Measurements from ENCODE around the gene CHRNB2.

DNA sequence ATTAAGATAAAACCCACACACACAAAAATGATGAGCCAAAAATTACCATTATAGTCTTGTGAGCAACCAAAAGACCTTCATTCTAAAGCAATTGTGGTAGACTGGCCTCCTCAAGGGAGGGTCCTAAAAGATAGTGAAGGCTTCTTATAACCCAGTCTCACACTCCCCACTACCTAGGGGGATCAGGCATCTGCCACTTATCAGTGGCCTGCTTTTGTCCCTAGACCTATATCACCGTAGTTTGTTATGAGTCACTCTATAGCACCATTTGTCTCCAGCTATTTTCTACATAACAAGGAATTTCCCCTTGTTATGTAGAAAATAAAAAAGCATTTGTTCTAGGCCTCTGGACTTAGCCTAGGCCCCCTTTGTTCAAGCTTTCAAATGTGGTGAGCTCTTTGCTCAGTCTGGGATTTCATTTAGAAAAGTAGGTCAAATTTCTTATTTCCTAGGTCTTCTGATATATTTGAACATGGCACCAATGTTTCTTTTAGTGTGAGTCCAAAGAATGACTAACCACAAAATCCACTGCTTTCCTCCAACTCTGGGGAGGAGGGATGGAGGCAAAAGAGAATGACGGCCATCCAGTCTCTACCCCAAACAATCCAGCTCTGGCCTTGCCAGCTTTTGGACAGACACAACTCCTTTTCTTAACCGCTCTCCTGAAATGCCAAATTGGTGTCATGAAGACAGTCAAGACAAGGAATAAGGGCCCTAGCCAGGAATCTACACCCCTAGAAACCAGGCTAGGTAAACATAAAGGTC, 31.5 kb downstream of the CHRNB2 start:
- no peak for TF ChIP-seq POLR2A (IDR thresholded peaks at IDR 0.05)
- TF ChIP-seq, protein P1, sequence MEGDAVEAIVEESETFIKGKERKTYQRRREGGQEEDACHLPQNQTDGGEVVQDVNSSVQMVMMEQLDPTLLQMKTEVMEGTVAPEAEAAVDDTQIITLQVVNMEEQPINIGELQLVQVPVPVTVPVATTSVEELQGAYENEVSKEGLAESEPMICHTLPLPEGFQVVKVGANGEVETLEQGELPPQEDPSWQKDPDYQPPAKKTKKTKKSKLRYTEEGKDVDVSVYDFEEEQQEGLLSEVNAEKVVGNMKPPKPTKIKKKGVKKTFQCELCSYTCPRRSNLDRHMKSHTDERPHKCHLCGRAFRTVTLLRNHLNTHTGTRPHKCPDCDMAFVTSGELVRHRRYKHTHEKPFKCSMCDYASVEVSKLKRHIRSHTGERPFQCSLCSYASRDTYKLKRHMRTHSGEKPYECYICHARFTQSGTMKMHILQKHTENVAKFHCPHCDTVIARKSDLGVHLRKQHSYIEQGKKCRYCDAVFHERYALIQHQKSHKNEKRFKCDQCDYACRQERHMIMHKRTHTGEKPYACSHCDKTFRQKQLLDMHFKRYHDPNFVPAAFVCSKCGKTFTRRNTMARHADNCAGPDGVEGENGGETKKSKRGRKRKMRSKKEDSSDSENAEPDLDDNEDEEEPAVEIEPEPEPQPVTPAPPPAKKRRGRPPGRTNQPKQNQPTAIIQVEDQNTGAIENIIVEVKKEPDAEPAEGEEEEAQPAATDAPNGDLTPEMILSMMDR (IDR thresholded peaks at IDR 0.05) = no peak
